ENCODE results near the gene SUPT3H. TPM values are rescaled to one million over a fixed set of nuclear protein-coding genes. Genes with fewer than 3 reads are reported as not detected.

The SUPT3H gene
- total RNA-seq, 1 experiment from 2014 or later, result 3.6 TPM

- TF ChIP-seq EZH2 (IDR thresholded peaks at IDR 0.05; ENCODE audit: low read length, unreplicated experiment), result no peak
- no peak for TF ChIP-seq CTCF (conservative IDR thresholded peaks at IDR 0.05; ENCODE audit: low read depth, low read length)
- no peak for TF ChIP-seq EZH2phosphoT487 (IDR thresholded peaks at IDR 0.05; ENCODE audit: borderline replicate concordance, low read length)
- Histone ChIP-seq H2AFZ (ENCODE audit: low read length) (no peak overlapping the region), H3K27me3 (ENCODE audit: low read length) (no peaks in the 10 kb centered on the region), H3K9me2 (replicated peaks; ENCODE audit: low read length) (no peaks in the 10 kb centered on the region), H3F3A (ENCODE audit: low read length, unreplicated experiment) (no peaks in the 10 kb centered on the region), H3K36me3 (ENCODE audit: low read depth, low read length) (no peaks in the 10 kb centered on the region), H3K9ac (ENCODE audit: low read length) (no peak overlapping the region), H3K27ac (ENCODE audit: low read length) (no peak overlapping the region), H3K4me2 (ENCODE audit: low read length) (no peak overlapping the region), H4K20me1 (ENCODE audit: low read length) (no peaks in the 10 kb centered on the region), H3K4me1 (ENCODE audit: insufficient read depth, low read length) (peaks cover 12% of the 10 kb centered on the region; the same call in 1 of the 2 replicates), H3K9me3 (ENCODE audit: low read length) (no peaks in the 10 kb centered on the region), H3K4me3 (ENCODE audit: low read length) (no peak overlapping the region), H3K79me2 (ENCODE audit: low read length) (no peaks in the 10 kb centered on the region)
- BruUV-seq (replicated peaks), result no TSS peak
- intact Hi-C loops (cut with micrococcal nuclease), result no loop called here
- ChIA-PET CTCF (no interaction called here), POLR2A (ENCODE audit: unreplicated experiment) (interaction anchor here (0.6 kb wide), 1 partner anchor 38 kb away, joined by 3 read pairs; no protein-coding TSS in a partner anchor)
- ATAC-seq, result no peak
- no peak for DNase-seq
Measured at GRCh38 chr6:45323656-45324224, 54.0 kb downstream of the SUPT3H start.

DNA sequence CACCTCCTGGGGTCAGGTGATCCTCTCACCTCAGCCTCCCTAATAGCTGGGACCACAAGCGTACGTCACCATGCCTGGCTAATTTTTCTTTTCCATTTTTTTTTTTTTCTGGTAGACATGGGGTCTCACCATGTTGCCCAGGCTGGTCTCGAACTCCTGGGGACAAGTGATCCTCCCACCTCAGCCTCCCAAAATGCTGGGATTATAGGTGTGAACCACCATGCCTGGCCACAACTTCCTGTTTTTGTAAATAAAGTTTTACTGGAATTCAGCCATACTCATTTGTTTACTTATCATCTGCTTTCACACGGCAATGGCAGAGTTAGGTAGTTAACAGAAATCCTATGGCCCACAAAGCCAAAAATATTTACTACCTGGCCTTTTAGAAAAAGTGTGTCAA is 57.4 kb downstream of the SUPT3H start:
- Histone ChIP-seq H3K27me3 (ENCODE audit: low read length) (no peaks in the 10 kb centered on the region), H3F3A (ENCODE audit: low read length, unreplicated experiment) (no peaks in the 10 kb centered on the region), H3K9ac (ENCODE audit: low read length) (no peak overlapping the region), H3K9me3 (ENCODE audit: low read length) (no peaks in the 10 kb centered on the region), H3K4me2 (ENCODE audit: low read length) (no peak overlapping the region), H3K9me2 (replicated peaks; ENCODE audit: low read length) (no peaks in the 10 kb centered on the region), H4K20me1 (ENCODE audit: low read length) (no peaks in the 10 kb centered on the region), H3K79me2 (ENCODE audit: low read length) (no peaks in the 10 kb centered on the region), H2AFZ (ENCODE audit: low read length) (no peak overlapping the region), H3K4me3 (ENCODE audit: low read length) (no peak overlapping the region), H3K27ac (ENCODE audit: low read length) (no peak overlapping the region), H3K4me1 (ENCODE audit: insufficient read depth, low read length) (no peaks in the 10 kb centered on the region), H3K36me3 (ENCODE audit: low read depth, low read length) (no peaks in the 10 kb centered on the region)
- no TSS peak for BruUV-seq (replicated peaks)
- intact Hi-C loops (cut with micrococcal nuclease), result no loop called here
- POLR2A ChIA-PET (ENCODE audit: unreplicated experiment), result no interaction called here
- ATAC-seq (no peak), DNase-seq (no peak)
- TF ChIP-seq CTCF (conservative IDR thresholded peaks at IDR 0.05; ENCODE audit: low read depth, low read length), result no peak
- TF ChIP-seq EZH2 (IDR thresholded peaks at IDR 0.05; ENCODE audit: low read length, unreplicated experiment), result no peak
- no peak for TF ChIP-seq EZH2phosphoT487 (IDR thresholded peaks at IDR 0.05; ENCODE audit: borderline replicate concordance, low read length)
- CTCF ChIA-PET, result no interaction called here

DNA sequence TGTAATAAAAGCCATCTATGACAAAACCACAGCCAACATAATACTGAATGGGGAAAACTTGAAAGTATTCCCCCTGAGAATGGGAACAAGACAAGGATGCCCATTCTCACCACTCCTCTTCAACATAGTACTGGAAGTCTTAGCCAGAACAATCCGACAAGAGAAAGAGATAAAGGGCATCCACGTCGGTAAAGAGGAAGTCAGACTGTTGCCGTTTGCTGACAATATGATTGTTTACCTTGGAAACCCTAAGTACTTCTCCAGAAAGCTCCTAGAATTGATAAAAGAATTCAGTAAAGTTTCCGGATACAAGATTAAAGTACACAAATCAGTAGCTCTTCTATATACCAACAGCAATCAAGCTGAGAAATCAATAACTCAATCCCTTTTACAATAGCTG is 63.6 kb downstream of the SUPT3H start:
- TF ChIP-seq CTCF (conservative IDR thresholded peaks at IDR 0.05; ENCODE audit: low read depth, low read length) (no peak), EZH2phosphoT487 (IDR thresholded peaks at IDR 0.05; ENCODE audit: borderline replicate concordance, low read length) (no peak), EZH2 (IDR thresholded peaks at IDR 0.05; ENCODE audit: low read length, unreplicated experiment) (no peak)
- ChIA-PET POLR2A (ENCODE audit: unreplicated experiment) (no interaction called here), CTCF (no interaction called here)
- Histone ChIP-seq H3K79me2 (ENCODE audit: low read length) (no peaks in the 10 kb centered on the region), H3K27ac (ENCODE audit: low read length) (no peak overlapping the region), H3F3A (ENCODE audit: low read length, unreplicated experiment) (no peaks in the 10 kb centered on the region), H3K36me3 (ENCODE audit: low read depth, low read length) (no peaks in the 10 kb centered on the region), H2AFZ (ENCODE audit: low read length) (no peak overlapping the region), H3K4me2 (ENCODE audit: low read length) (no peak overlapping the region), H3K4me3 (ENCODE audit: low read length) (no peak overlapping the region), H3K9ac (ENCODE audit: low read length) (no peak overlapping the region), H4K20me1 (ENCODE audit: low read length) (no peaks in the 10 kb centered on the region), H3K9me3 (ENCODE audit: low read length) (no peaks in the 10 kb centered on the region), H3K9me2 (replicated peaks; ENCODE audit: low read length) (no peaks in the 10 kb centered on the region), H3K4me1 (ENCODE audit: insufficient read depth, low read length) (no peaks in the 10 kb centered on the region), H3K27me3 (ENCODE audit: low read length) (no peaks in the 10 kb centered on the region)
- intact Hi-C loops (cut with micrococcal nuclease), result no loop called here
- no peak for ATAC-seq
- DNase-seq, result no peak
- BruUV-seq (replicated peaks), result no TSS peak

All from PC-3 (cell line).